Middle frontal gyrus (tissue), 1 donor: Measurements from ENCODE around the gene PDZD7.
"Not testable (repeated sequence)": the region's sequence is repeated elsewhere in the genome, so short reads cannot be mapped to it uniquely, and the experiment has no call there.

Experiments
- DNase-seq: peaks from one replicate; pipeline ENCODE4 v3.0.0-alpha.2; 2015; ENCODE audit warnings: low spot score; ENCODE audit errors: extremely low spot score

Gene PDZD7

DNA sequence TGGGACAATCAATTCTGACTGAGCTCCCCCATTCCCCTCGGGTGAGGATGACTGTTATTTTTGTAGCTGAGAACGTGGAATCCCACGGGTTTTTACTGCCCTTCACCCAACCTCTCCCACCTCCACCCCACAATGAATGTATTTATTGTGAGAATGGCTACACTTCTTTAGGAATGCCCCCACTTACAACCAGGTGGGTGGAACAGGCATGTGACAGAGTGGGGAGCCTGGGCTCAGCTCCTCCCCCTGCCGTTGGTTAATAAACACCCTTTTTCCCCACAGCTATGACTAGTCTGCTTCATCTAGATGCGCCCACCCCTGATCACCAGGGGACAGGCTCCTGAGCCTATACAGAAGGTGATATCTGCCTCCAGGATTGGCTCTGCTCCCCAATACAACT is 45.6 kb downstream of the PDZD7 start:
- no peak for DNase-seq

DNA sequence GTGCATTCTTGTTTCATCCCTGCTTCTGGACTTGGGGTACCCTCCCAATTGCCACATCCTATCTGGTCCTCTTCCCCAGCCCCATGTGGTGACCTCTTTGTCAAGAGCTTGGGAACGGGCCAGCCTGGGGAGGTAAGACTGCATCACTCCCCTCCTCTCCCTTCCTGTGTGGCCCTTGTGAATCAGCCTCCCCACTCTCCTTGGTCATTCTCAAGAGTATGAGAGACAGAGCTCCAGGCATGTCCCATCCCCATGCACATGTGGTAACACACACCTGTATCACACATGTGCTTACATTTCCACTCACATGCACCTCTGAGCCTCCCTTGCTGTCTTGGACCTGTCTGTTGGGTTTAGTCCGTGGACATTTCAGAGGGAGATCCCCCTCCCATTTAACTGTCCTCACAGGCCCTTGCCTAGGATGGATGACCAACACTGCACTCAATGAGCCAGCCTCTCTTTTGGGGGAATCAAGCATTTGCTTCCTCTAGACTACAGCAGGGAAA is 46.2 kb downstream of the PDZD7 start:
- DNase-seq = no peak

DNA sequence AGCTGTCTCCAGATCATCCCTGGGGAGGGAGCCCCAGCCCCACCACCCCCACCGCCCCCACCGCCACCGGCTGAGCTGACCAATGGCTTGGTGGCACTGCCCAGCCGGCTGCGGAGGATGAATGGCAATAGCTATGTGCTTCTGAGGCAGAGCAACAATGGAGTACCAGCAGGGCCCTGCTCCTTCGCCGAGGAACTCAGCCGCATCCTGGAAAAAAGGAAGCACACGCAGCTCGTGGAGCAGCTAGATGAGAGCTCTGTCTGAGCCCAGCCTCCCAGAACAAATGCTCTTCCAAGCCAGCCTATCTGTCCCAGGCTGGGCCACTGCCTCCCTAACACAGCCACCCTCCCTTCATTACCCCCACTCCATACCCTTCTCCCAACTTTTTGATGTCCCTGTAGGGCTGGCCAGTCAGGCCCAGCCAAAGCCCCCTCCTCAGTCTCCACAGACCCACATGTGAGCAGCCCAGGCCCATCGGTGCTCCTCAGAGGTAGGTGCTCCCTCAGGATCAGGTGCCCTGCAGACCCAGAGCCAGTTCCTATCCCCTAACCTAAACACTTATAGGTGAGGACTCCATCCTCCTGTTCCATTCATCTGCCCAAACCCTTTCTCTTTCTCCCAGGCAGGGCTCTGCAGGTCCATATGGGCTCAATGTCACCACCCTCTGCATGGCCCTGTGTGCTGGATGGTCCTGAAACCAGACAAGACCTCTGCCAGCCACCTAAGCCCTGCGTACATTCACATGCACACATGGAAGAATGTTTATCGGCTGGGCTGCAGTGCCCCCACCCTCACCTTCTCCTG is 46.9 kb downstream of the PDZD7 start:
- DNase-seq = no peak

- no peak for DNase-seq
Measured at GRCh38 chr10:100982916-100983830, 47.8 kb downstream of the PDZD7 start.

- DNase-seq = no peak
Measured at GRCh38 chr10:100981178-100981772, 49.7 kb downstream of the PDZD7 start.

DNA sequence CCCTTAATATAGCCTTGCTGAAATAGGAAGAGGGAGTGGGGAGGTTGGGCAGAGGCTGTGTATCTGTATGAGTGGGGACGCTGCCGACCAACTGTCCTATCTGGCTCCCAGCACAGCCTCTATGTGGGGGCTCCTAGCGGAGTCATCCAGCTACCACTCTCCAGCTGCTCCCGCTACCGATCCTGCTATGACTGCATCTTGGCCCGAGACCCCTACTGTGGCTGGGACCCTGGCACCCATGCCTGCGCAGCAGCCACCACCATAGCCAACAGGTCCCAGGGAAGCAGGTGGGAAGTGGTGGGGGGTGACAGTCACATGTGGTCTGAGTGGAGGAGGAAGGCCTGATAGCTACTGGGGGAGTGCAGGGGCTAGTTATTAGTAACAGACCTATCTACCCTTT is 50.2 kb downstream of the PDZD7 start:
- no peak for DNase-seq

- no peak for DNase-seq
Measured at GRCh38 chr10:100980311-100980710, 50.6 kb downstream of the PDZD7 start.

DNA sequence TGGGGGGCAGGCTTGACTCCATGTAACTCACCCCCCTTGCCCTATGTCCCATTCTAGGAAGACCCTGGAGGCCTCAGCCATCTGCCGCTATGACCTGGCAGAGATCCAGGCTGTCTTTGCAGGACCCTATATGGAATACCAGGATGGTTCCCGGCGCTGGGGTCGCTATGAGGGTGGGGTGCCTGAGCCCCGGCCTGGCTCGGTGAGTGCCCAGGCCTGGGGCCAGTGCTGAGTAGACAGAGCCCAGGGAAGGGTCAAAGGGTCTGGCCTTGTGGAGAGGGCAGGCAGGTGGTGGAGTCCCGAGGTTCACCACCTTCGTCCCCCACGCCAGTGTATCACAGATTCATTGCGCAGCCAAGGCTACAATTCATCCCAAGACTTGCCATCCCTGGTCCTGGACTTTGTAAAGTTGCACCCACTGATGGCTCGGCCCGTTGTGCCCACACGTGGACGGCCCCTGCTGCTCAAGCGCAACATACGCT is 51.1 kb downstream of the PDZD7 start:
- no peak for DNase-seq

DNA sequence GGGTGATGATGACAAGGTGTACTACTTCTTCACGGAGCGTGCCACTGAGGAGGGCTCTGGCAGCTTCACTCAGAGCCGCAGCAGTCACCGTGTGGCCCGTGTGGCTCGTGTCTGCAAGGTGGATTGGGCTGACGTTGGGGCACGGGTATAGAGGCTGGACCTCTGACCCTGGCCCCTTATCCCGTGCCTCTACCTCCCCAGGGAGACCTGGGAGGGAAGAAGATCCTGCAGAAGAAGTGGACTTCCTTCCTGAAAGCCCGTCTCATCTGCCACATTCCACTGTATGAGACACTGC is 52.1 kb downstream of the PDZD7 start:
- no peak for DNase-seq

DNA sequence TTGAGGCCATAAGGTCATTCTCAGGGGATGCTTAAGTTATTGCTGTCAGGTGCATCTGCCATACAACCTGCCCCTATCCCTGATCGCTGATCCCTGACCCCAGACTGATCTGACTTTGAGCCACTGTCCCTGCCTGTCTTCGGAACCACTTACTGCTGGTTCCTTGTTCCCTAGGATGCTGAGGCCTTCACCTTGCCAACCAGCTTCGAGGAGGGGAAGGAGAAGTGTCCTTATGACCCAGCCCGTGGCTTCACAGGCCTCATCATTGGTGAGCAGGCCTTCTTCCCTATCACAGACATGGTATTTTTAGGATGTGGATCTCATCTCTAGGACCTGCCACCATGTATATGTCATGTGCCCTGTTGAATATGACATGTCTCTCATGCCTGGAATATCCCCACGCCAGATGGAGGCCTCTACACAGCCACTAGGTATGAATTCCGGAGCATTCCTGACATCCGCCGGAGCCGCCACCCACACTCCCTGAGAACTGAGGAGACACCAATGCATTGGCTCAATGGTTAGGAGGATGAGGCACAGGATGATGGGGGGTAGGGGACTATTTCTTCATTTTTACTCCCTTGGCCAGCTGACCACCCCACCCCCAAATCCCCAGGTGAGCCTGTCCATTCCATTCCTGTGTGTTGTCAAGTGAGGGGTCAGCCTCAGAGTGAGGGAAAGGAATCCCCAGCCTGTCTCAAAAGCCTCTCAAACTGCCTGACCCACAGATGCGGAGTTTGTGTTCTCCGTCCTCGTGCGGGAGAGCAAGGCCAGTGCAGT is 52.6 kb downstream of the PDZD7 start:
- no peak for DNase-seq

GRCh38 chr10:100977436-100977835 is 53.5 kb downstream of the PDZD7 start:
- no peak for DNase-seq

DNA sequence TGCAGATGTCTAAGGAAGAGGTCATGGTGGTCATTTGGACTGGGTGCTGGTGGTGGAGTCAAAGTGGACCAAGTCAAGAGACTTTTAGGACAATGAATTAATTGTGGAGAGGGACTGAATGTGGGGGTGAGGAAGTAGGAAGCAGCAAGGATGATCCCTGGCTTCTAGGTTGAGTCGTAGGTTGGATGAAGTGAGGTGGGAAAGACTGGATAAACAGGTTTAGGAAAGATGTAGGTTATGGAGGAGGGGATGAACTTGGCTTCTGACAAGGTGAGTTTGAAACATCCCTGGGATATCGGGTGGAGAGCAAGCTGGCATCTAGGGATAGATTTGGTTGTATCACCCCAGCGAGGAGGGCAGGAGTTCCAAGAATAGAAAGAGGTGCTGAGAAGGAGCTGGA is 54.0 kb downstream of the PDZD7 start:
- DNase-seq = no peak

DNA sequence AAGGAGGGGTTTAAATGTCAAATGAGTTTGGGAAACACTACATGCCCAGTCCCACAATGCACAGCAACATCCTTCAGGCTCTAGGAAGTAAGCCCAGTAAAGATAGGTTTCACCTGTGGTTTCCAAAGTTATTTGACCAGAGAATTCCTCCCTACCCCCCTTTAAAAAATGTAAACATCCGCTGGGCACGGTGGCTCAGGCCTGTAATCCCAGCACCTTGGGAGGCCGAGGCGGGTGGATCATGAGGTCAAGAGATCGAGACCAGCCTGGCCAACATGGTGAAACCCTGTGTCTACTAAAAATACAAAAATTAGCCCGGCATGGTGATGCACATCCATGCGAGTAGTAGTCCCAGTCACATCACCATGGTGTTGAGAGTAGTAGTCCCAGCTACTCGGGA is 55.5 kb downstream of the PDZD7 start:
- not testable (repeated sequence) for DNase-seq

GRCh38 chr10:100972904-100973535 is 57.9 kb downstream of the PDZD7 start:
- no peak for DNase-seq

GRCh38 chr10:100972115-100972903 is 58.6 kb downstream of the PDZD7 start:
- no peak for DNase-seq

GRCh38 chr10:100970914-100971811 is 59.8 kb downstream of the PDZD7 start:
- DNase-seq = no peak

DNA sequence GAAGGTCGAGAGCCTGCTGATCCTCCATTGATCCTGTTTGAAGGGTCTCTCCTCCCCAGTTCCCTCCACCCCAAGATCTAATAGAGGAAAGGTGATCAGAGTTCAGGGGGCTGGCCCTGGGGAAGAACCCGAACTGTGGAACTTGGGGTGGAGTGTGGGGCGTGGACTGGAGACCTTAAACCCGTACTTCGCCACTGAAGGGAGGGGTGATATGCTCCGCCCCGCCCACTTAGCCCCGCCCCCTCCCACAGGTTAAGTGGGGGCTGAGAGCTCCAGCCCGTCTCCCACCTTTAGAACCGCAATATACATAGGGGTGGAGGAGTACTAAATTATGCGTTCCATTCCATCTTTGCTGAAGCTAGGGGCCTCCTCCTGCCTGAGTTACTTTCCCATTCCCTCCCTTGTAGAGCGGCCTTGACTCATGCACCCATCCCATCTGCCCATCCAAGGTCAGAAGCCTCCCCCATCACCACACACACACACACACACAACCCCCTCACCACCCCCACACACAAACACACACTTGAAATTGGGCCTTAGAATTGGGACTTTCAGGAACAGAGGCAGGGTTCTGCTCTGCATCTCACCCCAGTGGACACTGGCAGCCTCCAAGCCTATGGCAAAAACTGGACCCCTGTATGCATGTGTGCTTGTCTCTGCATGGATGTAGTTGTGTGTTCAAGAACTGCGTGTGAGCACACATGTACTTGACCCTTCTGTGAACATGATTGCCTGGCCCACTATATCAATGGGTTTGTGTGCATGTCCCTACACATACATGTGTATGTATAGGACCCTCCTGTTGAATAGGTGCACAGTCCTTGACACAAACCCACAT is 60.6 kb downstream of the PDZD7 start:
- no peak for DNase-seq
